HCT116 (cell line): ENCODE results near the gene TK2. TPM values are rescaled to one million over a fixed set of nuclear protein-coding genes. Genes with fewer than 3 reads are reported as not detected.

Experiments
- ATAC-seq: fragments of 200-7000 bp; cut with Tn5 transposase; 2 replicates; pipeline ENCODE4 v1.9.1; 2020; ENCODE audit warnings: mild to moderate bottlenecking, moderate library complexity
- BruUV-seq: library from RNA; stranded (reverse); fragments of 400-500 nt; replicated peaks from 2 replicates; lab custom pipeline; 2021; lab: Mats Ljungman, UMichigan
- CTCF ChIA-PET: fragments of 300-600 bp; sonication (Branson Sonifier 250); formaldehyde crosslinking; loops from one replicate; lab custom pipeline; 2021; ENCODE audit warnings: antibody characterized with exemption; lab: Charles Lee
- POLR2A ChIA-PET: fragments of 300-600, 350-600 bp; sonication (Branson Sonifier 250); formaldehyde crosslinking; loops from one replicate; lab custom pipeline; 2021; ENCODE audit warnings: antibody characterized with exemption; lab: Charles Lee
- RAD21 ChIA-PET, 2 experiments: fragments of 300-600 bp; sonication (Branson Sonifier 250); formaldehyde crosslinking; loops; one replicate each; lab custom pipeline; 2023; ENCODE audit warnings: low total read pairs in 2 of 2; ENCODE audit not compliant: uncharacterized antibody in 2 of 2, unreplicated experiment in 2 of 2, low non-redundant PET in 1 of 2; lab: Charles Lee
- DNase-seq: peaks from one replicate; pipeline ENCODE4 v3.0.0-alpha.2; 2010; ENCODE audit warnings: low read depth, low spot score
- H2AFZ ChIP-seq: fragments of 200-600 bp; shearing (Covaris generic), sonication (generic); 2 replicates; pipeline ENCODE4 v1.6.1; 2017; ENCODE audit warnings: low read depth, mixed run types, mixed read lengths, antibody characterized with exemption, low read length; ENCODE audit not compliant: poor library complexity, severe bottlenecking
- H3K27ac ChIP-seq: 2 replicates; pipeline ENCODE4 v1.5.1; 2012; ENCODE audit warnings: low read depth, low read length
- H3K27me3 ChIP-seq: fragments of 200-600 bp; sonication (generic); 2 replicates; pipeline ENCODE4 v1.6.1; 2016; ENCODE audit warnings: mixed run types, low read length, mixed read lengths; ENCODE audit not compliant: insufficient read depth
- H3K36me3 ChIP-seq, 2 experiments: fragments of 200-500 bp in 1 of 2; fragments of 200-600 bp in 1 of 2; sonication (Bioruptor generic) in 1 of 2; sonication (generic) in 1 of 2; 2 replicates each; pipeline versions ENCODE4 v1.5.1 to v1.6.1; 2014 to 2016; ENCODE audit warnings: low read length in 2 of 2, inconsistent platforms in 1 of 2, mixed read lengths in 1 of 2, mixed run types in 1 of 2; ENCODE audit not compliant: insufficient read depth in 2 of 2, control insufficient read depth in 1 of 2
- H3K4me1 ChIP-seq, 2 experiments: fragments of 200-600 bp in 1 of 2; sonication (generic) in 1 of 2; 2 replicates each; pipeline versions ENCODE4 v1.5.1 to v1.6.1; 2012 to 2017; ENCODE audit warnings: low read length in 2 of 2, inconsistent platforms in 1 of 2, mild to moderate bottlenecking in 1 of 2, mixed read lengths in 1 of 2, mixed run types in 1 of 2, moderate library complexity in 1 of 2; ENCODE audit not compliant: insufficient read depth in 2 of 2, control insufficient read depth in 1 of 2
- H3K4me2 ChIP-seq: fragments of 200-600 bp; sonication (generic); 2 replicates; pipeline ENCODE4 v1.6.1; 2017; ENCODE audit warnings: mixed run types, low read length, mixed read lengths
- H3K4me3 ChIP-seq, 2 experiments: fragments of 200-600 bp in 1 of 2; sonication (generic) in 1 of 2; replicated peaks in 1 of 2; 2 replicates each; pipeline ENCODE4 v1.5.1; 2011 to 2016; ENCODE audit warnings: low read length in 2 of 2, control low read depth in 1 of 2, low read depth in 1 of 2, mild to moderate bottlenecking in 1 of 2, mixed read lengths in 1 of 2, mixed run types in 1 of 2
- H3K79me2 ChIP-seq: fragments of 200-600 bp; sonication (generic); 2 replicates; pipeline ENCODE4 v1.6.1; 2017; ENCODE audit warnings: mild to moderate bottlenecking, mixed run types, low read length, moderate library complexity, mixed read lengths; ENCODE audit not compliant: insufficient read depth
- H3K9ac ChIP-seq: fragments of 200-600 bp; sonication (generic); 2 replicates; pipeline ENCODE4 v1.6.1; 2016; ENCODE audit warnings: low read length, mixed read lengths
- H3K9me2 ChIP-seq: fragments of 200-600 bp; sonication (generic), shearing (Covaris generic); 2 replicates; pipeline ENCODE4 v1.6.1; 2017; ENCODE audit warnings: mixed run types, mild to moderate bottlenecking, moderate library complexity; ENCODE audit not compliant: insufficient read depth
- H3K9me3 ChIP-seq, 2 experiments: fragments of 200-500 bp in 1 of 2; fragments of 200-600 bp in 1 of 2; sonication (Bioruptor generic) in 1 of 2; sonication (generic) in 1 of 2; 2 replicates each; pipeline ENCODE4 v1.6.1; 2014 to 2017; ENCODE audit warnings: low read length in 2 of 2, mixed read lengths in 2 of 2, inconsistent platforms in 1 of 2, low read depth in 1 of 2, mild to moderate bottlenecking in 1 of 2, mixed run types in 1 of 2, moderate library complexity in 1 of 2; ENCODE audit not compliant: control insufficient read depth in 1 of 2, insufficient read depth in 1 of 2
- H4K20me1 ChIP-seq: fragments of 200-600 bp; sonication (generic), shearing (Covaris generic); 2 replicates; pipeline ENCODE4 v1.6.1; 2017; ENCODE audit warnings: mixed run types, mild to moderate bottlenecking, moderate library complexity; ENCODE audit not compliant: insufficient read depth
- CBX3 ChIP-seq: IDR thresholded peaks from 2 replicates; pipeline ENCODE4 v1.6.1; 2012; ENCODE audit warnings: low read depth
- CEBPB ChIP-seq: IDR thresholded peaks from 2 replicates; pipeline ENCODE4 v1.6.1; 2012; ENCODE audit warnings: low read depth
- EGR1 ChIP-seq: IDR thresholded peaks from 2 replicates; pipeline ENCODE4 v1.6.1; 2012; ENCODE audit warnings: low read depth
- FOSL1 ChIP-seq: IDR thresholded peaks from 2 replicates; pipeline ENCODE4 v1.6.1; 2012; ENCODE audit warnings: low read depth
- MAX ChIP-seq: IDR thresholded peaks from 2 replicates; pipeline ENCODE4 v1.6.1; 2012
- RAD21 ChIP-seq: IDR thresholded peaks from 2 replicates; pipeline ENCODE4 v1.6.1; 2012; ENCODE audit warnings: low read depth, mild to moderate bottlenecking
- TCF7L2 ChIP-seq: IDR thresholded peaks from 2 replicates; pipeline ENCODE4 v1.7.0; 2011; ENCODE audit warnings: borderline replicate concordance, inconsistent platforms; ENCODE audit not compliant: insufficient read depth, insufficient read length; ENCODE audit errors: extremely low read depth
- ZFX ChIP-seq: fragments of 450-650 bp; IDR thresholded peaks from 2 replicates; pipeline ENCODE4 v1.6.1; 2017
- intact Hi-C: fragments of 100-400 bp; cut with micrococcal nuclease; formaldehyde crosslinking; loops from 2 replicates; pipeline ENCODE4 v1.10.0; 2022
- total RNA-seq: library from RNA; stranded (reverse); gene quantifications from one replicate; pipeline ENCODE4 v1.2.1, GENCODE V29; 2021; ENCODE audit not compliant: unreplicated experiment
- TF ChIP-seq, protein P1 (sequence below): IDR thresholded peaks from 2 replicates; pipeline ENCODE4 v1.6.1; 2011; ENCODE audit warnings: mild to moderate bottlenecking, low read length, moderate library complexity; ENCODE audit not compliant: insufficient replicate concordance; ENCODE audit errors: extremely low read depth

The TK2 gene
- total RNA-seq, 1 experiment from 2014 or later = 15.4 TPM

- TF ChIP-seq TCF7L2 = no peak
- TF ChIP-seq RAD21 = no peak
- TF ChIP-seq FOSL1 = no peak
- TF ChIP-seq, protein P1, sequence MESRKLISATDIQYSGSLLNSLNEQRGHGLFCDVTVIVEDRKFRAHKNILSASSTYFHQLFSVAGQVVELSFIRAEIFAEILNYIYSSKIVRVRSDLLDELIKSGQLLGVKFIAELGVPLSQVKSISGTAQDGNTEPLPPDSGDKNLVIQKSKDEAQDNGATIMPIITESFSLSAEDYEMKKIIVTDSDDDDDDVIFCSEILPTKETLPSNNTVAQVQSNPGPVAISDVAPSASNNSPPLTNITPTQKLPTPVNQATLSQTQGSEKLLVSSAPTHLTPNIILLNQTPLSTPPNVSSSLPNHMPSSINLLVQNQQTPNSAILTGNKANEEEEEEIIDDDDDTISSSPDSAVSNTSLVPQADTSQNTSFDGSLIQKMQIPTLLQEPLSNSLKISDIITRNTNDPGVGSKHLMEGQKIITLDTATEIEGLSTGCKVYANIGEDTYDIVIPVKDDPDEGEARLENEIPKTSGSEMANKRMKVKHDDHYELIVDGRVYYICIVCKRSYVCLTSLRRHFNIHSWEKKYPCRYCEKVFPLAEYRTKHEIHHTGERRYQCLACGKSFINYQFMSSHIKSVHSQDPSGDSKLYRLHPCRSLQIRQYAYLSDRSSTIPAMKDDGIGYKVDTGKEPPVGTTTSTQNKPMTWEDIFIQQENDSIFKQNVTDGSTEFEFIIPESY = no peak
- TF ChIP-seq, all 23 proteins: peak for 0
- ChIA-PET RAD21 (no interaction called here), CTCF (interaction anchor here (1.7 kb wide), 1 partner anchor 11 kb away, joined by 4 read pairs; no protein-coding TSS in a partner anchor), POLR2A (no interaction called here)
- H3K9me3 ChIP-seq = no peaks in the 10 kb centered on the region
- intact Hi-C loops = no loop called here
- no TSS peak for BruUV-seq
- H4K20me1 ChIP-seq = no peaks in the 10 kb centered on the region
- H3K79me2 ChIP-seq = no peaks in the 10 kb centered on the region
- no peaks in the 10 kb centered on the region for H3K36me3 ChIP-seq
- no peak overlapping the region for H3K9ac ChIP-seq
- peaks cover 0 to 9% of the 10 kb centered on the region in 2 experiments; a peak in 2 of 4 replicates for H3K4me1 ChIP-seq
- no peak overlapping the region for H3K4me2 ChIP-seq
- H3K9me2 ChIP-seq = no peaks in the 10 kb centered on the region
- no peak for DNase-seq
- ATAC-seq = no peak
- H3K4me3 ChIP-seq = no peak overlapping the region
- no peak overlapping the region for H3K27ac ChIP-seq
- H3K27me3 ChIP-seq = no peaks in the 10 kb centered on the region
- H2AFZ ChIP-seq = no peak overlapping the region
These were observed 63.6 kb downstream of the TK2 start for GRCh38 chr16:66486199-66486772.

DNA sequence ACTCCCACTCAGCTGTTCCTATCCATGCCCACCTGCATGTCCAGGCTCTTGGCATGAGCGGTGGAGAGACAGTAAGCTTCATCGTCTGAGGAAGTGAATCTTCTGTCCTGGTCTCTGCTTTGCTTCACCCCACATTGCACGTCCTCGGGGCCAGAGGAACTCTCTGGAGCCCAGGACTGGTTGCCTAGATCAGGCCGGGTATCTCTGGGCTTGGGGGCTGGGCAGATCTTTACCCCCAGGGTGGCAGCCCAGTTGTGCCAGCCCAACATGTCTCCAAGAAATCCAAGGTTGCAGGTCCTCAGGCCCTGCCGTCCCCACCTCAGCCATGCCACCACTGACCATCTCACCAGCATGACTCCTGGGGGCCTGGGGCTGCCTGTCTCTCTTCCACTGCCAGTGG, 64.5 kb downstream of the TK2 start:
- H3K4me1 ChIP-seq = peaks cover 0 to 9% of the 10 kb centered on the region in 2 experiments; a peak in 2 of 4 replicates
- H3K9ac ChIP-seq = no peak overlapping the region
- H4K20me1 ChIP-seq = no peaks in the 10 kb centered on the region
- H3K27ac ChIP-seq = no peak overlapping the region
- ChIA-PET POLR2A (no interaction called here), RAD21 (no interaction called here), CTCF (interaction anchor here (1.0 to 1.7 kb wide), 2 partner anchors 10 to 79 kb away, joined by 4 to 5 read pairs; no protein-coding TSS in a partner anchor)
- H3K27me3 ChIP-seq = no peaks in the 10 kb centered on the region
- H3K4me3 ChIP-seq = no peak overlapping the region
- H3K36me3 ChIP-seq = no peaks in the 10 kb centered on the region
- TF ChIP-seq EGR1 (no peak), CBX3 (no peak), FOSL1 (no peak), ZFX (no peak), MAX (no peak), CEBPB (no peak)
- ATAC-seq (no peak), DNase-seq (no peak)
- BruUV-seq = no TSS peak
- H3K9me2 ChIP-seq = no peaks in the 10 kb centered on the region
- no peak overlapping the region for H3K4me2 ChIP-seq
- no peak overlapping the region for H2AFZ ChIP-seq
- intact Hi-C loops = no loop called here
- no peaks in the 10 kb centered on the region for H3K79me2 ChIP-seq
- no peaks in the 10 kb centered on the region for H3K9me3 ChIP-seq
